Left lung (tissue), 10 donors: Measurements from ENCODE around the gene GMPPA. TPM values are rescaled to one million over a fixed set of nuclear protein-coding genes. Genes with fewer than 3 reads are reported as not detected.

Experiments
- ATAC-seq: fragments of 200-7000 bp; cut with Tn5 transposase; one replicate; pipeline ENCODE4 v1.9.1; 2020; ENCODE audit warnings: moderate library complexity
- DNase-seq, 4 donors: peaks; one replicate each; pipeline ENCODE4 v3.0.0-alpha.2; 2013 to 2020
- H3K27ac ChIP-seq, 2 donors: fragments of 200-600 bp; sonication (generic) in 1 of 2; one replicate each; pipeline versions ENCODE4 v1.5.0 to v1.8.0; 2020 to 2021
- H3K27me3 ChIP-seq, 2 donors: fragments of 200-600 bp; sonication (generic) in 1 of 2; one replicate each; pipeline versions ENCODE4 v1.5.0 to v1.8.0; 2020 to 2021
- H3K36me3 ChIP-seq, 2 donors: fragments of 200-600 bp; sonication (generic) in 1 of 2; one replicate each; pipeline versions ENCODE4 v1.5.0 to v1.8.0; 2020 to 2021
- H3K4me1 ChIP-seq, 2 donors: fragments of 200-600 bp; one replicate each; pipeline ENCODE4 v1.8.0; 2021
- H3K4me3 ChIP-seq, 2 donors: fragments of 200-600 bp; sonication (generic) in 1 of 2; one replicate each; pipeline versions ENCODE4 v1.5.0 to v1.8.0; 2020 to 2021; ENCODE audit warnings: mild to moderate bottlenecking in 1 of 2
- H3K9me3 ChIP-seq, 2 donors: fragments of 200-600 bp; sonication (generic) in 1 of 2; one replicate each; pipeline versions ENCODE4 v1.5.0 to v1.8.0; 2020 to 2021
- CTCF ChIP-seq, 2 donors: fragments of 200-600 bp; sonication (generic) in 1 of 2; IDR thresholded peaks; one replicate each; pipeline versions ENCODE4 v1.5.0 to v1.8.0; 2021; ENCODE audit warnings: antibody characterized with exemption in 2 of 2
- intact Hi-C, 2 donors: fragments of 100-400 bp; cut with DNase I; formaldehyde crosslinking; loops; one replicate each; pipeline versions ENCODE4 v1.11.2 to v1.14.2; 2022
- polyA plus RNA-seq, 6 donors: library from polyadenylated mRNA; unstranded; fragments of 120-200 nt; gene quantifications; one replicate each; pipeline ENCODE4 v1.2.1, GENCODE V29; 2013; ENCODE audit not compliant: insufficient read length in 6 of 6
- total RNA-seq, 2 donors: library from RNA; stranded (reverse); fragmentation: NEBNext Ultra II Directional; extraction: Animal tissue kit (Norgen Biotek cat#: 25700); gene quantifications; one replicate each; pipeline ENCODE4 v1.2.1, GENCODE V29; 2021
- donor health status: DM: no; HTN: yes; CAD: no.
- donor health status: DM: no; HTN: no; CAD: no.

The GMPPA gene
- total and polyA plus RNA-seq, 8 donors = 20.6 to 50.1 (median 25.4) TPM

GRCh38 chr2:219452361-219453317 is 46.1 kb upstream of the GMPPA start:
- no peak for TF ChIP-seq CTCF (IDR thresholded peaks at IDR 0.05)
- Histone ChIP-seq H3K4me1 (no peaks in the 10 kb centered on the region), H3K9me3 (no peaks in the 10 kb centered on the region), H3K27me3 (peaks cover 18 to 66% of the 10 kb centered on the region in 2 donors), H3K36me3 (no peaks in the 10 kb centered on the region), H3K4me3 (no peak overlapping the region), H3K27ac (no peak overlapping the region)
- intact Hi-C loops = no loop called here
- DNase-seq (no peak), ATAC-seq (peak; percentile 43)

DNA sequence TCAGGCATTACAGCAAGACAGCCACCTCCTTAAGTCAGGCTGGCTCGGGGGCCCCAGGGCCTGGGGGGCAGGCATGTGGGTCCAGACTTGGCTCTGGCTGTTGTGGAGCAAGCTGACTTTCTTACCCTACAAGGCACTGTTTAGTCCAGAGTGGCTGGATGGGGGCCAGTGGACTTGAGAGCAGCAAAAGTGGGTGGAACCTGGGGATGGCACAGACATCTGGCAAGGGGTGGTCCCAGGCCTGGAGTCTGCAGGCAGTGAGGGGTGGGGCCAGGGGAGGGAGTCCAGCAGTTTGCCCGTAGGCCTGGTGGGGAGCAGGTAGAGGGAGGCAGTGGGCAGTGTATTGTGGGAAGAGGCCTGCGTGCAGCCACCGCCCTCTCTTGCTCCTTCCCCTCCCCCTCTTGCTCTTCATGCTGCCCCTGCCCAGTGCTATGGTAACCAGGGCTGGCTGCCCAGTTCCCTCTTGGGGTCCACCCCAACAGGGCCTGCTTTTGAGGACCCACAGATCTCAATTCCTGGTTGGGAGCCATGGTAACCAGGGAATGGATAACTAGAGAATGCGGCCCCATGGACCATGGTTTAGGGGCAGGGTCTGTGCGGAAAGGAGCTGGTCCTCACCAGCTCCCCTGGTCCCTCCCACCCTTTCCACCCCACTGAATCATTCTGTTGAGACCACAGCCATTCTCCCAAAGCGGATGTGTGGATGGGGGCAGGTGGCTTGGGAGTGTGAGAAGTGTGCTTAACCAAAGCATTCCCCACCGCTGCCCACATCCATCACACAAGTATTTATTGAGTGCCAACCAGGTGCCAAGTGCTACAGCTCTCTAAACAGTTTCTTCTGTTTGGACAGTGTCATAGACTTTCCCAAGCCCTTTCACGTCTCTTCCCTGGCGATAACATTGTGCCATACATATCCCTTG is 44.8 kb upstream of the GMPPA start:
- intact Hi-C loops = no loop called here
- Histone ChIP-seq H3K36me3 (no peaks in the 10 kb centered on the region), H3K27me3 (peaks cover 5 to 53% of the 10 kb centered on the region in 2 donors), H3K4me1 (no peaks in the 10 kb centered on the region), H3K9me3 (no peaks in the 10 kb centered on the region), H3K27ac (no peak overlapping the region), H3K4me3 (no peak overlapping the region)
- ATAC-seq (peak; percentile 9), DNase-seq (peak in 1 of 4 donors; percentile 36)
- no peak for TF ChIP-seq CTCF (IDR thresholded peaks at IDR 0.05)

- no peak for TF ChIP-seq CTCF (IDR thresholded peaks at IDR 0.05)
- no peak overlapping the region for H3K4me3 ChIP-seq
- no peaks in the 10 kb centered on the region for H3K36me3 ChIP-seq
- H3K4me1 ChIP-seq = no peaks in the 10 kb centered on the region
- DNase-seq = no peak
- no peak for ATAC-seq
- no peaks in the 10 kb centered on the region for H3K9me3 ChIP-seq
- peaks cover 0 to 52% of the 10 kb centered on the region in 2 donors for H3K27me3 ChIP-seq
- H3K27ac ChIP-seq = no peak overlapping the region
- intact Hi-C loops = no loop called here
Measured at GRCh38 chr2:219455581-219455980, 43.1 kb upstream of the GMPPA start.

GRCh38 chr2:219457784-219458369 is 40.8 kb upstream of the GMPPA start:
- intact Hi-C loops = no loop called here
- Histone ChIP-seq H3K27ac (no peak overlapping the region), H3K9me3 (no peaks in the 10 kb centered on the region), H3K4me1 (no peaks in the 10 kb centered on the region), H3K27me3 (peaks cover 0 to 41% of the 10 kb centered on the region in 2 donors), H3K4me3 (no peak overlapping the region), H3K36me3 (no peaks in the 10 kb centered on the region)
- no peak for TF ChIP-seq CTCF (IDR thresholded peaks at IDR 0.05)
- no peak for ATAC-seq
- DNase-seq = peak in 1 of 4 donors; percentile 26
